CD4-positive, alpha-beta T cell treated with Interleukin-6 at 100 ng/mL for 8 hours (primary cell): ENCODE results near the gene NUP35.

Experiments used
- DNase-seq: peaks from one replicate; pipeline ENCODE4 v3.0.0-alpha.2; 2020; ENCODE audit warnings: mixed read lengths, low spot score

The NUP35 gene

GRCh38 chr2:183209395-183210028 is 85.3 kb downstream of the NUP35 start:
- DNase-seq, result no peak
